Colon (tissue), 2 donors: ENCODE data around the gene HES7.
"Not testable (repeated sequence)": the region's sequence is repeated elsewhere in the genome, so short reads cannot be mapped to it uniquely, and the experiment has no call there.

Experiments used
- FAIRE-seq: peaks from 2 replicates; lab custom pipeline; 2012; peaks lifted over from hg19 to GRCh38; lab: Jason Lieb, UNC
- donor health status: control.
- donor health status: control.

Gene HES7

DNA sequence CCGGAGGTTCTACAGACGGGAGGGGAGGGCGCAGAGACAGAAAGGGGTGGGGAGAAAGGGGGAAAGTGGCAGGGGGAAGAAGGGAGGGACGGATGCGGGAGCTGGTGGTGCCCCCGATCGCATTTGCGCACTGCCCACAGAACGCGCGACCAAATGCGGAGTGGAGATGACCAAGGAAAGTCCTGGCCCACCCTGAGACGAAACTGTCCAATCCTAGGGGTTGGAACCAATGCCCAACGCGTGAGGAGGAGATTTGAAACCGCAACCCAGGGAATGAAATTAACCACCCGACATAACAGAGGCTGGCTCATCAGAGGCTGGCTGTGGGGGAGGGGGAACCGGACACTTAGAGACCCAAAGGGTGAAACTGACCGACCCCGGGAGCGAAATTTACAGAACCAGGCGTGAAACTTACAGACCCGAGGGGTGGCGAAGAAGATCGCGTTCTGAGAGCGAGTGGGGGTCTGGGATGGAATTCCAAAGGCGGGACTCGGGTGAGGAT is 1.4 kb downstream of the HES7 start:
- FAIRE-seq: no peak

DNA sequence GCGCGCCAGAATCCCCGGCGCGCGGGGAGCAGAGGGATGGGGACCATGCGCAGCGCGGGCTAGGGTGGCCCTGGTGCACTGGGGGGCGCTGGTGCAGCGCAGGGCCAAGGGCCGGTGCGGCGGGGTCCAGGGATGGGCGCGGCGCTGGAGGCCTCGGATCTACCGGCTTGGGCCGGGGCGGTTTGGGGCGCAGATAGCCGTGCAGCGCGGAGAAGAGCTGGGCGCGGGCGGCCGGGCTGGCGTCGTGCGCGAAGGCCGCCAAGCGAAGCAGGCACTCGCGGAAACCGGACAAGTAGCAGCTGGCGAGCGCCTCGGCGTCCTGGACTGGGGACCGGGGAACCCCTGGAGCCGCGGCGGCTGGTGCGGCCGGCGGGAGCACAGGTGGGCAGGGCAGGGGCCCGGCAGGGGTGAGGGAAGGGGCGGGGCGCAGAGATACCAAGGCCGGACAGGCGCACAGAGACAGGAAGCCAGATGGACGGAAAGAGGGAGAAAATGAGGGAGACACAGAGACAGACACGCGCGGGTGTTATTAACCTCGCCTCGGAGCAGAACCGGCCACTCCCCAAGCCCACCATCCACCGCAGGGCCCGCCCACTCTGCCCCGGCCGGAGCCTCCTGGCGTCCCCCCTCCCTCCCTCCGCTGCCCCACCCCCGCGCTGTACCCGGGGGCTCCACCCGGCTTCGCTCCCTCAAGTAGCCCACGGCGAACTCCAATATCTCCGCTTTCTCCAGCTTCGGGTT is 2.1 kb downstream of the HES7 start:
- FAIRE-seq: no peak

DNA sequence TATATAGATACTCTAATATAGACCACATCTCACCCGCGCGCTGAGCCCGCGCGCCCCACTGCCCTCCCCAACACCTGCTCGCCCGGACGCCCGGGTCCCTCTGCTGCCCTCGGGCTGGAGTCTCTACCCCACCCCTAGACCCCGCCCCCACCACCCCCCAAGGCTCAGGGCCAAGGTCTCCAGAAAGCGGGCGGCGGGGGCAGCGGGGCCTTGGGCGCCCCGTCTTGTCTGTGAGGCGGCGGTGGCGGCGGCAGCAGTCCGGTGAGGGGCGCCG is 2.6 kb downstream of the HES7 start:
- FAIRE-seq: no peak

DNA sequence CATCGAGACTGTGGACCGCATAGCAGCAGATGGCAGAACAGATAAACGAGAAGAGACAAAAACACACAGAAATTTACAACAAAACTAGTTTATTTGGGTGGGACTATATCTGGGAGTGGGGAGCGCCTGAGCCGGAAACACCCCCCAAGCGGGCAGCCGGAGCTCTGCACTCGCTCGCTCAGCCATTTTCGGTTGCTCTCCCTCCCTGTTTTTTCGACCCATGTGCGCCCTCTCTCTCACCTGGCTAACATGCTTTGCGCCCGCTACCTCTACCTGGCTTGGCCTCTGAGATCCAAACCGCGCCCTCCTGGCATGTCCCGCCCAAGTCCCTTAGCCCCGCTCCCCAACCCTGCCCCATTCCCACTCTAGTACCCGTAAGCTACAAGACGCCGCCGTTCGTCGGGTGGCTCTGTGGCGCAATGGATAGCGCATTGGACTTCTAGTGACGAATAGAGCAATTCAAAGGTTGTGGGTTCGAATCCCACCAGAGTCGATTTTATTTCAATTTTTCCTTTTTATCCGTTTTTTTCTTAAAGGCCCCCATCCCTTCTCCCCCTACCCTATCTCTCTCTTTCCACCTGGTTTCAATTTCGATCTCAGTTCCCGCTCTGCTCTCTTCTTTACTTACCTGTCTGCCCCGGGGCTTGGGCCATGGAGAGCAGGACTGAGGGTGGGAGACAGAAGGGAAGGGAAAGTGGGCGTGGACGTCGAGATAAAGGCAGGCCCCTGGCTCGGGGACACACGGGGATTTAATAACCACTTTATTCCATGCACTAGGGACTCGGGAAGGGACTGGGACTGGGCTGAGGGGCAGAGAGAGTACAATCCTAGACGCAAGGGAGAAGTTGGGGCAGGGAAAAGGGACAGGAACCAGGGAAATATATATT is 3.1 kb downstream of the HES7 start:
- no peak for FAIRE-seq

DNA sequence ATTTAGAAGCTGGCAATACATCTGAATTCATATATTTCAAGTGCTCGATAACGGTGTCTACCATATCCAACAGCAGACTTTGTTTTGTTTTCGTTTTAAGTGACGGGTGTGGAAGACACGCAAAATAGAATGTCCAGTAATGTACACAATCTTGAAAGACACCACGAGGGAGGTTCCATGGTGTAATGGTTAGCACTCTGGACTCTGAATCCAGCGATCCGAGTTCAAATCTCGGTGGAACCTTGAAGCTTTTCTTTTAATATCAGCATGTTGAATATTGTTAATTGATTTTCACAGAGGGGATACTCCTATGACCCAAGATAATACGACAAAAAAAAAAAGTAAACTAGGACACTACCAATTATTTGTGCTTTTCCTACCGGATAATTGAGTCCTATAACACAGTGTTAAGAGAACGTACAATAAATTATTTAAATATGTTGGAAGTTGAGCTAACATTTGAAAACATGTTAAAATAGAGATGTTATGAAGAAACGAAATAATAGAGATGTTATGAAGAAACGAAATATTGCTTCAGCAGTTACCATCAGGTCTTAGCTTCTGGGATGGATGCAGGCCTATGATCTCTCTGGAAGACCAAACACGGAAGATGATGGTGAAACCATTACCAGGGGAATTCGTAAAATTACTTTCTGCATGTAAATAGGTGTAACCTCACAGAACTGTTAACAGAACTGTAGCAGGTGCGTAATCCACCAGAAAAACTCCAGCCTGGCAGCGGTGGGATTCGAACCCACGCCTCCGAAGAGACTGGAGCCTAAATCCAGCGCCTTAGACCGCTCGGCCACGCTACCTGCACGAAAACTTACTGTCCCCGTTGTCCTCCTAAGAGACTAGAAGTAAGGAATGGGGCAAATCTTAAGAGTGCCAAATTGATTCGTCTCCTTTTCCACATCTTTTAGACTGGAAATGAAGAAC is 4.1 kb downstream of the HES7 start:
- FAIRE-seq: peak; percentile 74

GRCh38 chr17:8118769-8119580 is 4.9 kb downstream of the HES7 start:
- FAIRE-seq: no peak

GRCh38 chr17:8117980-8118768 is 5.7 kb downstream of the HES7 start, which contains the start of gene ALOXE3:
ALOXE3 (minus strand) TSS chr17:8118514; CDS start chr17:8117990, 524 bp downstream.
- no peak for FAIRE-seq

DNA sequence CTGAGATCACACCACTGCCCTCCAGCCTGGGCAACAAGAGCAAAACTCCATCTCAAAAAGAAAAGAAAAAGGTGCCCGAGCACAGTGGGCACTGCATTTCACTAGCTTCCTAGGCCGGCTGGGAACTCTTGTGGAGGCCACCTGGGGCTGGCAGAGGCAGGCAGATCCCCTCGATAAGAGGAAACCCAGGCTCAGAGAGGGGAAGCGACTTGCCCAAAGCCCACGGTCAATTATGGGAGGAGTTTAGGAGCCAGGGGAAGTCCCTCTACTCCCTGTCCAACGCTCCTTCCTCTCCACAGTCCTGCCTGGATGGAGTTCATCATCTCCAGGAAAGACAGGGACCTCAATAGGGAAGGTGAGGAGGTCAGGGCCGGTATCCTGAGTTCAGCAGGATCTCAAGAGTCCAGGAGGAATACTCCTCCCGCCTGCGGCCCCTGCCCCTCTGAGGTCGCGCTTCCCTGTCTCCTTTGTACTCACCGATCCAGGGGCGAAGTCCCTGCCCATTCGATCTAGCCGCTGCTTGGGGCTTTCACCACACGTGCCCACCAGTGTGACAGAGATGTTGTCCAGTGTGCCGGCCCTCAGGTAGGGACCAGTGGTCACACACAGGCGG is 6.4 kb downstream of the HES7 start:
- no peak for FAIRE-seq

DNA sequence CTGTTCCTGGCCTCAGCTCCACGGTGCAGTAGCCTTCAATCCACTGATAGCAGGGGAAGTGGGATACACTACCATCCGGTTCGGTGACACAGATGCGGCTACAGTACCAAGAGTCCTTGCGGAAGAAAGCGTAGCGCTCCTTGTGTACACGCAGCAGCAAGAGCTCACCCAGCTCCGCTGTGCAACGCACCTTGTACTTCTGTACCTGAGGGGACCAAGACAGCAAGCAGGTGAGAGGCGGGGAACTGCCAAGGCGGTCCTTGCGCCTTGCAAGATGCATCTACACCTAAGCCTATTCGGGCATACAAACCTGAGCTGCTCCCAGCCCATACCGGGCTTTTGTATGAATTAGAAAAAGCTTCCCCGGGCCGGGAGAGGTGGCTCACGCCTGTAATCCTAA is 7.1 kb downstream of the HES7 start:
- no peak for FAIRE-seq

- FAIRE-seq: no peak
Measured at GRCh38 chr17:8110907-8111306, 13.0 kb downstream of the HES7 start.

- no peak for FAIRE-seq
Measured at GRCh38 chr17:8110456-8110804, 13.5 kb downstream of the HES7 start.

- no peak for FAIRE-seq
Measured at GRCh38 chr17:8109661-8110455, 14.0 kb downstream of the HES7 start.

GRCh38 chr17:8108972-8109660 is 14.8 kb downstream of the HES7 start:
- FAIRE-seq: no peak

DNA sequence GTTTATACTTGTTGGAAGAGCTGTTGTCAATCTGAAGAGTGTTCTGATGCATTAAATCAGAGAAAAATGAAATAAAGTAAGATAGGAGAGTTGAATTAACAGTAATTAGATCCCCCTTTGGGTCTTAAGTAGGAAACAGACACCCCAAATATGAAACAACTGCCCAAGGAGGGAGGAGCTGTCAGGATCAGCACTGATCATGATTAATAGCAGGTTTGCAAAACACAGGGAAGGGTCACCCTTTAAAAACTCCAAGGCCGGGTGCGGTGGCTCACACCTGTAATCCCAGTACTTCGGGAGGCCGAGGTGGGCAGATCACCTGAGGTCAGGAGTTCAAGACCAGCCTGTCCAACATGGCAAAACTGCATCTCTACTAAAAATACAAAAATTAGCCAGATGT is 16.9 kb downstream of the HES7 start:
- not testable (repeated sequence) for FAIRE-seq

DNA sequence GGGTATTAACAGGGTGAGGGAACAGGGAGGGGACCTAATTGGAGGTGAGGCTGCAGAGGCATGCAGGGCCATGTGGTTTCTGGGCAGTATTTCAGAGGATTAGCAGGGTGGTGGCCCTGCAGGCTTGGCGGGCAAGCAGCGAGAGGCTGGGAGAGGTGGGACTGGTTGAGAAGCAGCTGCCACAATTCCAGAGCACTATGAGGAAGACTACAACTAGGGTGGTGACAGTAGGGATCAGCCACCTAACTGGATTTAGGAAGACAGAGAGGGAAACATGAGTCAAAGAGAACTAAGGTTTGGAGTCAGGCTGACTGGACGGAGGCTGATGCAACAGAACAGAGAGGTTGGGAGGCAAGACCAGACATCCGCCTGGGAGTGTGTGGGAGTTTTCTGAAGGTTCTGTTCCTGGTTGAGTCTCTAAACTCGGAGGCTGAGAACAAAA is 17.9 kb downstream of the HES7 start:
- FAIRE-seq: no peak

DNA sequence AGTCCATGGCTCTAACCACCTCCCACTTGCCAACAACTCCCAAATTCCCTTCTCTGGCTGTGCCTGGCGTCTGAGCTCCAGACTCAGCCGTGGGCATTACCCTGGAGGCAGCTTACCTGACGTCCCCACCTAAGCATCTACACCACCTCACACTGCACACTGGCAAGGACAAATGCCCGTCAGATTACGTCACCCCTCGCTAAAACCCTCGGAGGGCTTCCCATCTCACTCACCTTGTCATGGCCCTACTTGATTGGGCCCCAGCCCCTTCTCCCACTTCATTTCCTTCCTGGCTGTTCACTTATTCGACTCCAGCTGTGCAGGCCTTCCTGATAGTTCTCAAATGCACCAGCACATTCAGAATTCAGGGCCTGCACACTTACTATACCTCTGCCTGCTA is 19.0 kb downstream of the HES7 start:
- FAIRE-seq: no peak

DNA sequence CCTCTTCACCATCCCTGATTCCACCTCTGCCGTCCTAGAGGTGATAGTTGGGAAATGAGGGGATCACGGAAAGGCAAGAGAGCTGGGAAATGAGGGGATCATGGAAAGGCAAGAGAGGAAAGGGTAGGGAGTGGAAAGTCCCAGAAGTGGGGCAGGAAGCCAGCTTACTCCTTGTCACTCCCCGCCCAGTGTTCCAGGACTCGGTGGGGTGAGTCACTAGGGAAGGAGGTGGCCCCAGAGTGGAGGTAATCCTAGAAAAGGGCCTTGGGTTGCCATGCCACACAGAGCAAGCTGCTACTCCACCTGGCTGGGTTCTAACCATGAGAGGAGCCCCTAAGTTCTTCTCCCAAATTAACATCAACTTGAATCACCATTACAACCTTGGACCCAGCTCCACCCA is 20.4 kb downstream of the HES7 start:
- no peak for FAIRE-seq

- no peak for FAIRE-seq
Measured at GRCh38 chr17:8101721-8102120, 22.2 kb downstream of the HES7 start.

GRCh38 chr17:8100763-8101162 is 23.1 kb downstream of the HES7 start:
- no peak for FAIRE-seq
